ENCODE data around the gene NUBP2.

The NUBP2 gene, protein sequence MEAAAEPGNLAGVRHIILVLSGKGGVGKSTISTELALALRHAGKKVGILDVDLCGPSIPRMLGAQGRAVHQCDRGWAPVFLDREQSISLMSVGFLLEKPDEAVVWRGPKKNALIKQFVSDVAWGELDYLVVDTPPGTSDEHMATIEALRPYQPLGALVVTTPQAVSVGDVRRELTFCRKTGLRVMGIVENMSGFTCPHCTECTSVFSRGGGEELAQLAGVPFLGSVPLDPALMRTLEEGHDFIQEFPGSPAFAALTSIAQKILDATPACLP

DNA sequence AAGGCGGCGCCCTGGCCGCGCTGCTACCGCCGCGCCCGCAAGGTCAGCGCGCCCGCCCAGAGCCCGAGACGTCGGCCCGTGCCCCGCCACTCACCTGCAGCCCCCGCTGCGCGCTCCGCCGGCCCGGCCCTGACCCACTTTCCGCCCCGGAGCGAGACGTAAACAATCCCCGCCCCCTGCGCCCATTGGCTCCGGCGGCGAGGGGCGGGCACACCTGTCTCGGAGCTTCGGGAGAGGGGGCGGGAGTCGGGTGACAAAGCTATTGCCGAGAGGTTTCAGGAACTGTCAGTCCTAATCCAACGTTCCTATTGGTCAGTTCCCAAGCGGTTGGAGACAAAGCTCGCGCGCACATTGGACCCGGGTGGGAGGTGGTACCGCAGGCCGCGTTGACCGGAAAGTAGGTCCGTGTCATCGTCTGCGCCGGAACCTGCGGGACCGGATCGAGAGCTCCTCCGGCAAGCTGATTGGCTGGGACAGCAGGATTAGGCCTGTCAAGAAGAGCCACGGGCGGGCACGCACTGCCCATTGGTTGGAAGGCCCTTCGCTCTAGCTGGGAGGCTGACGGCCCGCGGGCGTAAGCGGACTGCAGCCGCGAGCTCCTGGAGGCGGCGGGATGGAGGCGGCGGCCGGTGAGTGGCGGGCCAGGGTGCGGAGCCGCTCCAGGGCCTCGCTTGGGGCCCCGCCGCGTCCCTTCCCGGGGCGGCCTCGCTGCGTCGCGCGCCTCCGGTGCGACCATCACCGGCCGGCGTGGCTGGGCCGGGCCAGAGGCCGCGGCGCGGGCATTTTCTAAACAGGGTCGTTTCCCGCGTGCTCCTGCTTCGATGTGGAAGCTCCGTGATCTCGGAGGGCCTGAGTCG lies at the start of gene NUBP2, which contains the start of gene SPSB3:
Gene NUBP2 (plus strand): TSS at position 553 of the 857 bp plus-strand sequence. CDS start 61 bp downstream, at position 614.
Gene SPSB3 (minus strand): TSS at position 164 of the 857 bp plus-strand sequence. CDS start 1,088 bp downstream, outside the sequence.
- ChIA-PET POLR2A (interaction anchor here (0.7 to 2.0 kb wide), 9 partner anchors 9 to 362 kb away, joined by 3 to 31 read pairs (median 8); partner anchors contain the start of genes EME2, FAHD1, HAGH and MAPK8IP3), CTCF (interaction anchor here (0.8 to 2.7 kb wide), 7 partner anchors 9 to 147 kb away, joined by 3 to 9 read pairs (median 3); partner anchors contain the start of genes EME2, IGFALS and MRPS34)
- H3K4me3 ChIP-seq (ENCODE audit: low read depth, low read length) = peak within 1 kb of the TSS; percentile 81
- TF ChIP-seq, protein P1, sequence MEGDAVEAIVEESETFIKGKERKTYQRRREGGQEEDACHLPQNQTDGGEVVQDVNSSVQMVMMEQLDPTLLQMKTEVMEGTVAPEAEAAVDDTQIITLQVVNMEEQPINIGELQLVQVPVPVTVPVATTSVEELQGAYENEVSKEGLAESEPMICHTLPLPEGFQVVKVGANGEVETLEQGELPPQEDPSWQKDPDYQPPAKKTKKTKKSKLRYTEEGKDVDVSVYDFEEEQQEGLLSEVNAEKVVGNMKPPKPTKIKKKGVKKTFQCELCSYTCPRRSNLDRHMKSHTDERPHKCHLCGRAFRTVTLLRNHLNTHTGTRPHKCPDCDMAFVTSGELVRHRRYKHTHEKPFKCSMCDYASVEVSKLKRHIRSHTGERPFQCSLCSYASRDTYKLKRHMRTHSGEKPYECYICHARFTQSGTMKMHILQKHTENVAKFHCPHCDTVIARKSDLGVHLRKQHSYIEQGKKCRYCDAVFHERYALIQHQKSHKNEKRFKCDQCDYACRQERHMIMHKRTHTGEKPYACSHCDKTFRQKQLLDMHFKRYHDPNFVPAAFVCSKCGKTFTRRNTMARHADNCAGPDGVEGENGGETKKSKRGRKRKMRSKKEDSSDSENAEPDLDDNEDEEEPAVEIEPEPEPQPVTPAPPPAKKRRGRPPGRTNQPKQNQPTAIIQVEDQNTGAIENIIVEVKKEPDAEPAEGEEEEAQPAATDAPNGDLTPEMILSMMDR (IDR thresholded peaks at IDR 0.05; ENCODE audit: insufficient read depth, low read length, missing control alignments) = no peak
- peak; percentile 100 for DNase-seq (ENCODE audit: low read depth, low spot score)

DNA sequence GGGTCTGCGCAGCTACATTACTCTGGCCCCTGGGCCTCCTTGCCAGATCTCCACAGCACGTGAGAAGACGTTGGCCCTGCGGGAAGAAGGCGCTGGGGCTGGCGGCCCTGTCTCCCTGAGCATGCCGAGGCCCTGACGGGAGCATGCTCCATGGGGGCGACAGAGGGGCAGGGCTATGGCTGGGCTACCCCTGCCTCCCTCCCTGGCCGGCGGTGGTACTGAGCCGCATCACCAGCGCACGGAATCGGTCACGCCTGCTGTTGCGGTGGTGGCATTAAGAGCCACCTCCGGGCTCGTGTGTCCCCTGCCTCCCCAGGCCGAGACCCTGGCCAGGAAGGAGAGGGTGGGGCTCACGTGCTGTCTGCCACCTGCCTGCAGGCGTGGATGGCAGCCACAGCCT lies 48.6 kb upstream of the NUBP2 start:
- no peak overlapping the region for H3K4me3 ChIP-seq (ENCODE audit: low read depth, low read length)
- CTCF ChIA-PET = no interaction called here
- POLR2A ChIA-PET = no interaction called here
- TF ChIP-seq, protein P1 (IDR thresholded peaks at IDR 0.05; ENCODE audit: insufficient read depth, low read length, missing control alignments) = no peak
- no peak for DNase-seq (ENCODE audit: low read depth, low spot score)

DNA sequence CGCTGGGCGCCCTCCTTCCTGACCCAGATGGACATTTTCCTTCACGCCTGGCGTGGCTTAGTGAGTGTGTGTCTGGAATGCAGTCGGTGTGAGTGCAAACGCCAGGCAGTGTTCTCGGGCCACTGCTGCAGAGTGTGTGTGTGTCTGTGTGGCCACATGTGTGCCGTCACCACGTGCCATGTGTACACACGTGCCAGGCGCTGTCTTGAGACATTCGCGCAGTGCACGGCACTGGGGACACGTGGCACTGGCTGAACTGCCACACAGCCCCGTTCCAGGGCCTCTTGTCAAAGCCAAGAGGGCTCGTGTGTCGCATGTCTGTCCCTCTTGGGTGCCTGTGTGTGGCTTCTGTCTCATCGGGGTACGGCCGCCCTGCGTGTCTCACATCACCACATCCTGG lies 47.9 kb upstream of the NUBP2 start:
- ChIA-PET CTCF (no interaction called here), POLR2A (no interaction called here)
- TF ChIP-seq, protein P1 (IDR thresholded peaks at IDR 0.05; ENCODE audit: insufficient read depth, low read length, missing control alignments) = no peak
- H3K4me3 ChIP-seq (ENCODE audit: low read depth, low read length) = no peak overlapping the region
- DNase-seq (ENCODE audit: low read depth, low spot score) = no peak

DNA sequence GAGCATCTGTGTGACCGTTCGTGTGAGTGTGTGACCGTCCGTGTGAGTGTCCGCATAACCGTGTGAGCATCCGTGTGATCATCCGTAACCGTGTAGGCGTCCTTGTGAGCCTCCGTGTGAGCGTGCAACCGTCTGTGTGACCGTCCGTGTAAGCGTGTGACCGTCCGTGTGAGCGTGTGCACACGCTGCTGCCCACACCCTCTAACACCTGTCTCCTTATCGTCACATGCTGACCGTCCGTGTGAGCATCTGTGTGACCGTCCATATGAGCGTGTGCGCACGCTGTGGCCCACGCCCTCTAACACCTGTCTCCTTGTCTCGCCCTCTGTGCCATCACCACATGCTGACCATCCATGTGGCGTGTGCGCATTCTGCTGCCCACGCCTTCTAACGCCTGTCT lies 42.5 kb upstream of the NUBP2 start:
- no peak for DNase-seq (ENCODE audit: low read depth, low spot score)
- CTCF ChIA-PET = interaction anchor here (1.2 kb wide), 1 partner anchor 16 kb away, joined by 5 read pairs; no protein-coding TSS in a partner anchor
- POLR2A ChIA-PET = no interaction called here
- TF ChIP-seq, protein P1 (IDR thresholded peaks at IDR 0.05; ENCODE audit: insufficient read depth, low read length, missing control alignments) = no peak
- H3K4me3 ChIP-seq (ENCODE audit: low read depth, low read length) = no peak overlapping the region

DNA sequence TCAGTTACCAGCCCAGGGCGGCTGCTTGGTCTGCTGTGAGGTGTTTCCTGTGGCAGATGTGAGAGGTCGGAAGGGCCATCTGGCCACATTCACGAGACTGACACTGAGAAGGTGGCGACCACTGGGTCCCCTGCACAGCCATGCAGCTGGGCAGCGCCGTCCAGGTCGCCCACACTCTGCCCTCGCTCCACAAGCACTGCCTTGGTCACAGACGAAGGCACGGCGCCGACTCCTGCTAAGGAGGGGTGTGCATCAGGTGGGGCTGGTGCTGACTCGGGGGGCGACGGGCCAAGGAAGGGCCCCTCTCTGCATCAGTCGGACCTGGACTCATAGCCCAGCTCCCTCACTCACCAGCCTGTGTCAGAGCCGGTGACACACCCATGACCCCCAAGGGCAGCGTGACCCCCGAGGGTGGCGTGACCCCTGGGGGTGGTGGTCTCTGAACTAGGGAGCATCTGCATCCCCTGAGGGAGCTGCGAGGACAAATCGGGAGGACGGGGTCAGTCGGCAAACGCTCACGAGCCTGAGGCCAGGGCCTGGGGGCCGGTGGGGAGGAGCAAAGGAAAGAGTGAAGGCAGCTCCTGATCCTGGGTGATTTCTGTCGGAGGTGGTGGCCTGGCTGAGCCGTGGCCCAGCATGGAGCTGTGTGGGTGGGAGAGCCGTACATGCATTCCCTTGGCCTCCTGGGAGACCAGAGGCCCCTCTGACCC lies 41.8 kb upstream of the NUBP2 start:
- CTCF ChIA-PET = interaction anchor here (1.1 to 1.3 kb wide), 4 partner anchors 8 to 35 kb away, joined by 3 to 6 read pairs (median 4); partner anchors contain the start of gene MAPK8IP3
- POLR2A ChIA-PET = no interaction called here
- TF ChIP-seq, protein P1 (IDR thresholded peaks at IDR 0.05; ENCODE audit: insufficient read depth, low read length, missing control alignments) = no peak
- DNase-seq (ENCODE audit: low read depth, low spot score) = no peak
- H3K4me3 ChIP-seq (ENCODE audit: low read depth, low read length) = no peak overlapping the region
